SU-DHL-6 (cell line): ENCODE data around the gene CACNA1G.

Source experiments
- H2AFZ ChIP-seq: fragments of 200-600 bp; sonication (generic); 2 replicates; pipeline ENCODE4 v1.6.1; 2014; ENCODE audit warnings: low read depth, mild to moderate bottlenecking, moderate library complexity, mixed read lengths, antibody characterized with exemption, low read length; ENCODE audit not compliant: severe bottlenecking
- H3F3A ChIP-seq: fragments of 200-600 bp; shearing (Covaris generic); 2 replicates; pipeline ENCODE4 v1.6.0; 2016; ENCODE audit warnings: antibody characterized with exemption, mild to moderate bottlenecking; ENCODE audit not compliant: insufficient read depth
- H3K27ac ChIP-seq: fragments of 200-600 bp; sonication (generic); 2 replicates; pipeline ENCODE4 v1.5.1; 2016; ENCODE audit warnings: low read depth, mild to moderate bottlenecking, low read length, moderate library complexity, mixed read lengths
- H3K27me3 ChIP-seq: fragments of 200-600 bp; sonication (generic), shearing (Covaris generic); 2 replicates; pipeline ENCODE4 v1.6.0; 2014; ENCODE audit warnings: mild to moderate bottlenecking, low read length
- H3K36me3 ChIP-seq: fragments of 200-600 bp; sonication (generic); 2 replicates; pipeline ENCODE4 v1.6.1; 2014; ENCODE audit warnings: mild to moderate bottlenecking, low read length, mixed read lengths
- H3K4me2 ChIP-seq: fragments of 300-600, 200-600 bp; shearing (Covaris generic), sonication (generic); 2 replicates; pipeline ENCODE4 v1.6.0; 2014; ENCODE audit warnings: low read length, low read depth, mild to moderate bottlenecking; ENCODE audit not compliant: poor library complexity, severe bottlenecking
- H3K4me3 ChIP-seq: fragments of 200-600 bp; sonication (generic); 2 replicates; pipeline ENCODE4 v1.5.1; 2014; ENCODE audit warnings: antibody characterized with exemption, low read length, mild to moderate bottlenecking, mixed read lengths; ENCODE audit not compliant: insufficient read depth, poor library complexity, severe bottlenecking
- H3K79me2 ChIP-seq: fragments of 200-600 bp; sonication (generic); 2 replicates; pipeline ENCODE4 v1.6.1; 2014; ENCODE audit warnings: mild to moderate bottlenecking, low read length, moderate library complexity; ENCODE audit not compliant: insufficient read depth
- H3K9ac ChIP-seq: fragments of 200-600 bp; sonication (generic); 2 replicates; pipeline ENCODE4 v1.7.0; 2014; ENCODE audit warnings: mild to moderate bottlenecking, low read length
- H3K9me2 ChIP-seq: fragments of 200-600 bp; sonication (generic); replicated peaks from 2 replicates; pipeline ENCODE4 v1.6.1; 2014; ENCODE audit warnings: low read length; ENCODE audit not compliant: insufficient read depth
- H3K9me3 ChIP-seq: fragments of 200-600 bp; sonication (generic); 2 replicates; pipeline ENCODE4 v1.6.1; 2014; ENCODE audit warnings: low read length, mixed read lengths; ENCODE audit not compliant: insufficient read depth
- H4K20me1 ChIP-seq: fragments of 200-600 bp; sonication (generic); 2 replicates; pipeline ENCODE4 v1.6.1; 2014; ENCODE audit warnings: low read depth, mild to moderate bottlenecking, antibody characterized with exemption, low read length, moderate library complexity, mixed read lengths
- EZH2phosphoT487 ChIP-seq: fragments of 200-600 bp; sonication (generic), shearing (Covaris generic); conservative IDR thresholded peaks from 2 replicates; pipeline ENCODE4 v1.6.1; 2018; ENCODE audit warnings: mild to moderate bottlenecking, antibody characterized with exemption, low read length, moderate library complexity, mixed read lengths
- TF ChIP-seq, protein P1 (sequence below): fragments of 200-600 bp; sonication (generic); IDR thresholded peaks from one replicate; pipeline ENCODE4 v1.5.1; 2017; ENCODE audit warnings: antibody characterized with exemption, mild to moderate bottlenecking, low read length, moderate library complexity; ENCODE audit not compliant: insufficient read depth, poor library complexity, severe bottlenecking

The CACNA1G gene

DNA sequence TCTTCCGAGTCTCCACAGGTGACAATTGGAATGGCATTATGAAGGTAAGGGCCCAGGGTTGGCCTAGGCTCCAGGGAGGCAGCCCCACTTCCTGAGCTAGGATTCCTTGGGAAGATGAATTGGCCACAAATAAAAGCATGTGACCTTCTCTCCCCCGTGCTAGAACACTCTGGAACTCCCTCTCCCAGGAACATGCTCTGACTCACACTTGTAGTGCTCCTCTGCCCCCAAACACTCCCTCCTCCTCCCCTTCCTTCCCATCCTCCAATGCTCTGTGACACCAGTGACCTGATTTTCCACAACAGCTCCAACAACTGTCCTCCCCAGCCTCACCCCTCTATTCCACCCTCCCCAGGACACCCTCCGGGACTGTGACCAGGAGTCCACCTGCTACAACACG is 57.8 kb downstream of the CACNA1G start:
- Histone ChIP-seq H3K9me3 (no peaks in the 10 kb centered on the region), H3K4me3 (no peak overlapping the region), H3K4me2 (no peak overlapping the region), H3K36me3 (no peaks in the 10 kb centered on the region), H4K20me1 (no peaks in the 10 kb centered on the region), H3K27ac (no peak overlapping the region), H2AFZ (no peak overlapping the region), H3K9me2 (no peaks in the 10 kb centered on the region), H3K27me3 (no peaks in the 10 kb centered on the region), H3F3A (no peaks in the 10 kb centered on the region), H3K9ac (no peak overlapping the region), H3K79me2 (no peaks in the 10 kb centered on the region)
- TF ChIP-seq, protein P1, sequence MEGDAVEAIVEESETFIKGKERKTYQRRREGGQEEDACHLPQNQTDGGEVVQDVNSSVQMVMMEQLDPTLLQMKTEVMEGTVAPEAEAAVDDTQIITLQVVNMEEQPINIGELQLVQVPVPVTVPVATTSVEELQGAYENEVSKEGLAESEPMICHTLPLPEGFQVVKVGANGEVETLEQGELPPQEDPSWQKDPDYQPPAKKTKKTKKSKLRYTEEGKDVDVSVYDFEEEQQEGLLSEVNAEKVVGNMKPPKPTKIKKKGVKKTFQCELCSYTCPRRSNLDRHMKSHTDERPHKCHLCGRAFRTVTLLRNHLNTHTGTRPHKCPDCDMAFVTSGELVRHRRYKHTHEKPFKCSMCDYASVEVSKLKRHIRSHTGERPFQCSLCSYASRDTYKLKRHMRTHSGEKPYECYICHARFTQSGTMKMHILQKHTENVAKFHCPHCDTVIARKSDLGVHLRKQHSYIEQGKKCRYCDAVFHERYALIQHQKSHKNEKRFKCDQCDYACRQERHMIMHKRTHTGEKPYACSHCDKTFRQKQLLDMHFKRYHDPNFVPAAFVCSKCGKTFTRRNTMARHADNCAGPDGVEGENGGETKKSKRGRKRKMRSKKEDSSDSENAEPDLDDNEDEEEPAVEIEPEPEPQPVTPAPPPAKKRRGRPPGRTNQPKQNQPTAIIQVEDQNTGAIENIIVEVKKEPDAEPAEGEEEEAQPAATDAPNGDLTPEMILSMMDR = no peak
- TF ChIP-seq EZH2phosphoT487 = no peak

DNA sequence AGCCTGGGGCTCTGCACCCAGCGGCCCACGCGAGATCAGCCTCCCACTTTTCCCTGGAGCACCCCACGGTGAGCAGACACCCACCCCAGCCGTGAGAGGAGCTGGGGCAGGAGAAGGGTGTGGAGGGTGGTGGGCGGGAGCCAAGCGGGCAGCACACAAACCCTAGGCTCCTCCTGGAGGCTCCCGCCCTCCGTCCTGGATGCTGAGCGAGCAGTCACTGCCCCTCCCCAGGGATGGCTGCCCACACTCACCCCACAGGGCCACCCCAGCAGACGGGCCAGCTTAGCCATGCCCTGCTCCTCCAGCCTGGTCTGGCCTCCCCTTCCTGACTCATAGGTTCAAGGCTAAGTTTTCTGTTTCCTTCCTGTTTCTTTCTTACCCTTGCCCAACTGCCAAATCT is 58.4 kb downstream of the CACNA1G start:
- H3F3A ChIP-seq = no peaks in the 10 kb centered on the region
- H2AFZ ChIP-seq = no peak overlapping the region
- no peak for TF ChIP-seq EZH2phosphoT487
- TF ChIP-seq, protein P1 = no peak
- no peak overlapping the region for H3K4me3 ChIP-seq
- no peaks in the 10 kb centered on the region for H3K9me3 ChIP-seq
- H3K27ac ChIP-seq = no peak overlapping the region
- no peak overlapping the region for H3K4me2 ChIP-seq
- no peaks in the 10 kb centered on the region for H3K36me3 ChIP-seq
- H3K27me3 ChIP-seq = no peaks in the 10 kb centered on the region
- H3K9ac ChIP-seq = no peak overlapping the region
- no peaks in the 10 kb centered on the region for H4K20me1 ChIP-seq
- no peaks in the 10 kb centered on the region for H3K79me2 ChIP-seq
- no peaks in the 10 kb centered on the region for H3K9me2 ChIP-seq

DNA sequence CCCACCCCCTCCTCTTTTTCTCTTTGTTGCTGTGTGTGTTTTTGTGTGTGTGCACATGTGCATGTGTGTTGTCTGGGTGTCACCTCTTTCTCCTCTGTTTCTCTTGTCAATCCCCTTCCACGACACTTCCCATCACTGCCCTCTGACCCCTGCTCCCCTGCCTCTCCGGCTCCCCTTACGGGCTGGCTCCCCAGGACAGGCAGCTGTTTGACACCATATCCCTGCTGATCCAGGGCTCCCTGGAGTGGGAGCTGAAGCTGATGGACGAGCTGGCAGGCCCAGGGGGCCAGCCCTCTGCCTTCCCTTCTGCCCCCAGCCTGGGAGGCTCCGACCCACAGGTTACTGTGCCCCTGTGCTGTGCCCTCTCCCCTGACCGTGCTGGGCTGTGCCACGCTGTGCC is 59.0 kb downstream of the CACNA1G start:
- Histone ChIP-seq H3K4me2 (no peak overlapping the region), H3K4me3 (no peak overlapping the region), H2AFZ (no peak overlapping the region), H3K79me2 (no peaks in the 10 kb centered on the region), H3K27ac (no peak overlapping the region), H3F3A (no peaks in the 10 kb centered on the region), H3K9me3 (no peaks in the 10 kb centered on the region), H4K20me1 (no peaks in the 10 kb centered on the region), H3K9me2 (no peaks in the 10 kb centered on the region), H3K36me3 (no peaks in the 10 kb centered on the region), H3K27me3 (no peaks in the 10 kb centered on the region), H3K9ac (no peak overlapping the region)
- TF ChIP-seq, protein P1 = no peak
- no peak for TF ChIP-seq EZH2phosphoT487
